Measurements from ENCODE around the gene BBS1.
A peak's percentile ranks its signal among the peaks of the same experiment; 100 is the strongest.
"Not testable (repeated sequence)": the region's sequence is repeated elsewhere in the genome, so short reads cannot be mapped to it uniquely, and the experiment has no call there.

BBS1 gene

GRCh38 chr11:66529069-66529468, 18.6 kb downstream of the BBS1 start:
- no peak for DNase-seq

- DNase-seq, result no peak
These were observed 19.2 kb downstream of the BBS1 start for GRCh38 chr11:66529655-66530054.

GRCh38 chr11:66530927-66531709, 20.7 kb downstream of the BBS1 start:
- no peak for DNase-seq

- no peak for DNase-seq
These were observed 21.4 kb downstream of the BBS1 start for GRCh38 chr11:66531841-66532240.

- no peak for DNase-seq
These were observed 22.3 kb downstream of the BBS1 start for GRCh38 chr11:66532784-66533183.

GRCh38 chr11:66539170-66539869, 28.9 kb downstream of the BBS1 start:
- DNase-seq, result no peak

- DNase-seq, result no peak
These were observed 29.4 kb downstream of the BBS1 start for GRCh38 chr11:66539870-66540213.

GRCh38 chr11:66540598-66540997, 30.2 kb downstream of the BBS1 start:
- not testable (repeated sequence) for DNase-seq

- DNase-seq, result no peak
These were observed 31.5 kb downstream of the BBS1 start for GRCh38 chr11:66541892-66542291.

GRCh38 chr11:66542362-66542761, 31.9 kb downstream of the BBS1 start:
- peak; percentile 30 for DNase-seq

- DNase-seq, result peak; percentile 28
These were observed 33.0 kb downstream of the BBS1 start for GRCh38 chr11:66543263-66544107.

- DNase-seq, result not testable (repeated sequence)
These were observed 34.5 kb downstream of the BBS1 start for GRCh38 chr11:66544952-66545351.

- peak; percentile 99 for DNase-seq
These were observed 35.4 kb downstream of the BBS1 start, which contains the start of gene ZDHHC24 for GRCh38 chr11:66545701-66546367. TSS of gene ZDHHC24 (minus strand) at chr11:66546048. CDS start at chr11:66546003, 45 bp downstream.

GRCh38 chr11:66546368-66546965, 36.0 kb downstream of the BBS1 start, which contains the start of gene ACTN3:
TSS of gene ACTN3 (plus strand) at chr11:66546903. CDS start at chr11:66546938, 35 bp downstream.
- DNase-seq, result no peak

GRCh38 chr11:66546966-66547661, 36.7 kb downstream of the BBS1 start:
- DNase-seq, result no peak

- DNase-seq, result no peak
These were observed 37.2 kb downstream of the BBS1 start for GRCh38 chr11:66547662-66548009.

- no peak for DNase-seq
These were observed 37.6 kb downstream of the BBS1 start for GRCh38 chr11:66548041-66548440.

GRCh38 chr11:66548774-66549630, 38.6 kb downstream of the BBS1 start:
- DNase-seq, result no peak

- DNase-seq, result no peak
These were observed 39.3 kb downstream of the BBS1 start for GRCh38 chr11:66549696-66550095.

GRCh38 chr11:66550887-66551286, 40.5 kb downstream of the BBS1 start:
- DNase-seq, result no peak

GRCh38 chr11:66554602-66555001, 44.2 kb downstream of the BBS1 start:
- DNase-seq, result no peak

Data from suppressor macrophage treated with lipopolysaccharide for 4 hours (primary cell).